ENCODE data around the gene MANSC1. TPM values are rescaled to one million over a fixed set of nuclear protein-coding genes. Genes with fewer than 3 reads are reported as not detected.

Gene MANSC1
- total RNA-seq, 6 experiments from 2014 or later = 8.1 to 13.8 (median 8.8) TPM

- no peaks in the 10 kb centered on the region for H3K36me3 ChIP-seq
- intact Hi-C loops (cut with DNase I) = loop anchor here in 1 of 2 donors (10.0 kb wide), 1 partner anchor 186 kb away; the partner anchor contains the start of gene DUSP16
- H3K9me3 ChIP-seq = no peaks in the 10 kb centered on the region
- TF ChIP-seq POLR2A (IDR thresholded peaks at IDR 0.05) (no peak), CTCF (IDR thresholded peaks at IDR 0.05) (no peak)
- DNase-seq = no peak
- H3K4me3 ChIP-seq = no peak overlapping the region
- no peaks in the 10 kb centered on the region for H3K27me3 ChIP-seq
- H3K4me1 ChIP-seq = peaks cover 0 to 27% (median 9%) of the 10 kb centered on the region in 4 donors
- peak overlapping the region in 2 of 3 donors; percentile 12 to 80 for H3K27ac ChIP-seq
- no CpG with 5 or more reads among the region's 2 CpGs for WGBS (ENCODE audit: insufficient coverage, low coverage, low lambda C conversion rate, missing lambda C conversion rate)
- ATAC-seq = no peak
Observed at GRCh38 chr12:12378616-12379015, 28.6 kb upstream of the MANSC1 start.

- Histone ChIP-seq H3K9me3 (no peaks in the 10 kb centered on the region), H3K4me1 (peaks cover 0 to 32% (median 12%) of the 10 kb centered on the region in 4 donors), H3K4me3 (no peak overlapping the region), H3K27me3 (no peaks in the 10 kb centered on the region), H3K36me3 (no peaks in the 10 kb centered on the region), H3K27ac (peak overlapping the region in 2 of 3 donors; percentile 36 to 44)
- intact Hi-C loops (cut with DNase I) = loop anchor here in 1 of 2 donors (10.0 kb wide), 1 partner anchor 188 kb away; the partner anchor contains the start of gene DUSP16
- TF ChIP-seq CTCF (IDR thresholded peaks at IDR 0.05) (peak; percentile 70 to 95 (median 80)), POLR2A (IDR thresholded peaks at IDR 0.05) (no peak)
- 66% methylated on average over 12 of the region's 12 CpGs for WGBS (ENCODE audit: insufficient coverage, low coverage, low lambda C conversion rate, missing lambda C conversion rate)
- no peak for DNase-seq
- peak; percentile 83 to 91 (median 84) for ATAC-seq
Observed at GRCh38 chr12:12376646-12377448, 26.8 kb upstream of the MANSC1 start.

DNA sequence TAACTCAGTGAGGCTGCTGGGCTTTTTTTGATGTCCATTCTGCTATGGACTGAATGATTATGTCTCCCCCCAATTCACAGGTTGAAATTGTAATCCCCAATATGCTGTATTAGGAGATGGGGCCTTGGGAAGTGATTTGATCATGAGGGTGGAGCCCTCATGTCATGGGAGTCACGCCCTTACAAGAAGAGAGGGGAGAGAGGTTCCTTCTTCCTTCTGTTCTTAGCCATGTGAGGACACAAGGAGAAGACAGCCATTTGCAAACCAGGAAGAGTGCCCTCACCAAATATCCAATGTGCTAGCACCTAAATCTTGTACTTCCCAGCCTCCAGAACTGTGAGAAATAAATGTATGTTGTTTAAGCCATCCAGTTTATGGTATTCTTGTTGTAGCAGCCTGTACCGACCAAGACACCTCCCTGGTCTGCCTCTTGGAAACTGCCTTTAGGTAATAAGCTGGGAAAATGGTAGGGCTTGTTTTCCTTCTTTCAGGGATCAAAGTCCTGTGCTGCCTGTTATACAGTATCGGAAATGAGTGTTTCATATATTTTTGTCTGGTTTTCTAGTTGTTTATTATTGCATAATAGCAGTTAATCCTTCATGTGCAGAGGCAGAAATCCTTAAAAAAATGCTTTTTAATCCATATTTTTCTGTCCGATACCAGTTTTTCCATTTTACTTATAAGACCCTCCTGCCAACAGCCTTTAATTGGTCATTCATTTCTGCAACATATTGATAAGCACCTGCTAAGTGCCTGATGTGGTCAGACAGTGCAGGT, 23.1 kb upstream of the MANSC1 start:
- DNase-seq (no peak), ATAC-seq (peak in 3 of 4 donors; percentile 25 to 37 (median 31))
- Histone ChIP-seq H3K36me3 (peaks cover 0 to 6% (median 0%) of the 10 kb centered on the region in 4 donors), H3K9me3 (no peaks in the 10 kb centered on the region), H3K27ac (no peak overlapping the region), H3K4me1 (peaks cover 0 to 7% (median 3%) of the 10 kb centered on the region in 4 donors), H3K4me3 (no peak overlapping the region), H3K27me3 (no peaks in the 10 kb centered on the region)
- TF ChIP-seq CTCF (IDR thresholded peaks at IDR 0.05) = no peak
- no peak for TF ChIP-seq POLR2A (IDR thresholded peaks at IDR 0.05)
- WGBS (ENCODE audit: insufficient coverage, low coverage, low lambda C conversion rate, missing lambda C conversion rate) = 74% methylated on average over 4 of the region's 4 CpGs
- intact Hi-C loops (cut with DNase I) = loop anchor here in 1 of 2 donors (10.0 kb wide), 1 partner anchor 192 kb away; the partner anchor contains the start of gene DUSP16

- no peaks in the 10 kb centered on the region for H3K9me3 ChIP-seq
- no peak for DNase-seq
- no peak for TF ChIP-seq POLR2A (IDR thresholded peaks at IDR 0.05)
- no peak for TF ChIP-seq CTCF (IDR thresholded peaks at IDR 0.05)
- H3K4me1 ChIP-seq = no peaks in the 10 kb centered on the region
- H3K4me3 ChIP-seq = no peak overlapping the region
- no peak overlapping the region for H3K27ac ChIP-seq
- no peaks in the 10 kb centered on the region for H3K27me3 ChIP-seq
- ATAC-seq = no peak
- whole genome bisulfite sequencing (ENCODE audit: insufficient coverage, low coverage, low lambda C conversion rate, missing lambda C conversion rate) = 91% methylated on average over 4 of the region's 4 CpGs
- intact Hi-C loops (cut with DNase I) = no loop called here
- H3K36me3 ChIP-seq = peaks cover 0 to 6% (median 0%) of the 10 kb centered on the region in 4 donors
Observed at GRCh38 chr12:12367482-12367998, 17.5 kb upstream of the MANSC1 start.
